Heart left ventricle (tissue), 16 donors: ENCODE measurements around the gene DMD. TPM values are rescaled to one million over a fixed set of nuclear protein-coding genes. Genes with fewer than 3 reads are reported as not detected.

ENCODE experiments used
- ATAC-seq, 4 donors: fragments of 200-7000 bp; cut with Tn5 transposase; one replicate each; pipeline ENCODE4 v1.9.1; 2020 to 2022; ENCODE audit warnings: moderate library complexity in 4 of 4, mild to moderate bottlenecking in 3 of 4, moderate number of reproducible peaks in 1 of 4
- DNase-seq, 5 donors: peaks; one replicate each; pipeline ENCODE4 v3.0.0-alpha.2; 2020
- H3K27ac ChIP-seq, 12 donors: fragments of 200-600 bp; sonication (generic) in 4 of 12; one replicate each; pipeline versions ENCODE4 v1.5.0 to v1.8.0; 2016 to 2022; ENCODE audit warnings: mild to moderate bottlenecking in 2 of 12
- H3K27me3 ChIP-seq, 9 donors: fragments of 200-600 bp; sonication (generic) in 2 of 9; one replicate each; pipeline versions ENCODE4 v1.5.1 to v1.8.0; 2016 to 2022; ENCODE audit warnings: mild to moderate bottlenecking in 3 of 9
- H3K36me3 ChIP-seq, 9 donors: fragments of 200-600 bp; sonication (generic) in 2 of 9; one replicate each; pipeline versions ENCODE4 v1.5.0 to v1.8.0; 2018 to 2022; ENCODE audit warnings: mild to moderate bottlenecking in 2 of 9
- H3K4me1 ChIP-seq, 12 donors: fragments of 200-600 bp; sonication (generic) in 4 of 12; one replicate each; pipeline versions ENCODE4 v1.5.0 to v1.8.0; 2016 to 2022; ENCODE audit warnings: mild to moderate bottlenecking in 3 of 12
- H3K4me3 ChIP-seq, 12 donors: fragments of 200-600 bp; sonication (generic) in 4 of 12; one replicate each; pipeline versions ENCODE4 v1.5.0 to v1.8.0; 2017 to 2022; ENCODE audit warnings: mild to moderate bottlenecking in 9 of 12, moderate library complexity in 4 of 12
- H3K9me3 ChIP-seq, 12 donors: fragments of 200-600 bp; sonication (generic) in 4 of 12; one replicate each; pipeline versions ENCODE4 v1.5.0 to v1.8.0; 2016 to 2022; ENCODE audit warnings: mild to moderate bottlenecking in 1 of 12
- CTCF ChIP-seq, 12 donors: fragments of 200-600 bp; sonication (generic) in 4 of 12; IDR thresholded peaks; one replicate each; pipeline versions ENCODE4 v1.5.0 to v1.8.0; 2018 to 2022; ENCODE audit warnings: antibody characterized with exemption in 12 of 12, mild to moderate bottlenecking in 5 of 12
- POLR2A ChIP-seq, 2 donors: fragments of 450-650 bp; IDR thresholded peaks; one replicate each; pipeline ENCODE4 v1.6.1; 2017; ENCODE audit warnings: antibody characterized with exemption in 2 of 2, mild to moderate bottlenecking in 2 of 2, moderate library complexity in 2 of 2
- WGBS, 4 donors: extraction: QIAGEN DNeasy Blood & Tissue Kit in 2 of 4; methylation state at CpG; one replicate each; pipeline versions ENCODE4 v1.1.5 to v1.1.7; 2013 to 2018; 5-methylcytosine and 5-hydroxymethylcytosine counted together
- intact Hi-C, 10 donors: fragments of 100-400 bp; cut with DNase I; formaldehyde crosslinking; loops; one replicate each; pipeline versions ENCODE4 v1.11.1 to v1.14.2; 2022
- polyA plus RNA-seq, 2 donors: library from polyadenylated mRNA; stranded (reverse); fragments of 200-250 nt; gene quantifications; one replicate each; pipeline ENCODE4 v1.2.3, GENCODE V29; 2013
- total RNA-seq, 9 donors: library from RNA; depleted of rRNA in 2 of 9; stranded (reverse); fragments of >200 nt in 2 of 9; fragmentation: NEBNext Ultra II Directional in 3 of 9; extraction: Animal tissue kit (Norgen Biotek cat#: 25700) in 3 of 9; gene quantifications; one replicate each; pipeline versions ENCODE4 v1.1.0 to v1.2.4, GENCODE V29; 2016 to 2023
- donor health status: ischemic (EF 13 %, LVEDD 7.1; RV severe dilation, severe dysfunction).
- donor health status: healthy with polysubstance abuse.
- donor health status: DM: no; HTN: yes; CAD: no.
- donor health status: DM: no; HTN: no; CAD: no.
- donor health status: ischemic (EF 25% LVEDD 6.9; RV normal size, moderate dysfunction).
- donor health status: ischemic (EF 25% LVEDD 5.7; RV mildly dilated, moderate dysfunction).
- donor health status: healthy.
- donor health status: DM: yes; HTN: yes; CAD: no.
- donor health status: ischemic (EF 35%, LVEDD 5.7; RV mildly dilated, moderate dysfunction).
- donor health status: nonischemic (EF 11% LVEDD 7.7; RV severe dilation, severe dysfunction).
- donor health status: DM: yes; HTN: yes; CAD: no.
- donor health status: PGD.
- donor health status: ischemic (EF 29% LVEDD 5.4; RV normal size, mild dysfunction).
- donor health status: nonischemic (EF 23%, LVEDD 6.1; RV moderate dilation, normal function).

DMD gene
- total and polyA plus RNA-seq, 11 donors = 34.7 to 236 (median 162) TPM

- no peak for ATAC-seq
- 54 to 78% (median 63%) methylated on average over 2 of the region's 2 CpGs for WGBS, 4 donors
- no peak for DNase-seq
- H3K36me3 ChIP-seq = no peaks in the 10 kb centered on the region
- TF ChIP-seq CTCF (IDR thresholded peaks at IDR 0.05) (no peak), POLR2A (IDR thresholded peaks at IDR 0.05) (no peak)
- no peaks in the 10 kb centered on the region for H3K9me3 ChIP-seq
- H3K4me1 ChIP-seq = peaks cover 0 to 21% (median 0%) of the 10 kb centered on the region in 12 donors
- intact Hi-C loops = no loop called here
- H3K4me3 ChIP-seq = no peak overlapping the region
- no peaks in the 10 kb centered on the region for H3K27me3 ChIP-seq
- peak overlapping the region in 10 of 12 donors; percentile 24 to 72 (median 46) for H3K27ac ChIP-seq
Observed at GRCh38 chrX:31337332-31337731, 1874.0 kb downstream of the DMD start.

- DNase-seq = no peak
- Histone ChIP-seq H3K27ac (peak overlapping the region in 1 of 12 donors; percentile 65), H3K27me3 (no peaks in the 10 kb centered on the region), H3K4me1 (peaks cover 0 to 21% (median 0%) of the 10 kb centered on the region in 12 donors), H3K36me3 (no peaks in the 10 kb centered on the region), H3K9me3 (no peaks in the 10 kb centered on the region), H3K4me3 (no peak overlapping the region)
- TF ChIP-seq CTCF (IDR thresholded peaks at IDR 0.05) = no peak
- no peak for TF ChIP-seq POLR2A (IDR thresholded peaks at IDR 0.05)
- 68 to 88% (median 83%) methylated on average over 2 of the region's 2 CpGs for WGBS, 4 donors
- intact Hi-C loops = no loop called here
- ATAC-seq = no peak
Observed at GRCh38 chrX:31336419-31336818, 1874.9 kb downstream of the DMD start.

- 86 to 95% (median 91%) methylated on average over 1 of the region's 1 CpG for WGBS, 4 donors
- intact Hi-C loops = no loop called here
- no peak for TF ChIP-seq POLR2A (IDR thresholded peaks at IDR 0.05)
Observed at GRCh38 chrX:31334997-31335396, 1876.4 kb downstream of the DMD start.

GRCh38 chrX:31333165-31333831 is 1878.1 kb downstream of the DMD start:
- Histone ChIP-seq H3K4me1 (peaks cover 0 to 12% (median under 1%) of the 10 kb centered on the region in 12 donors), H3K4me3 (no peak overlapping the region), H3K9me3 (no peaks in the 10 kb centered on the region), H3K27ac (peak overlapping the region in 6 of 12 donors; percentile 6 to 52 (median 24)), H3K27me3 (no peaks in the 10 kb centered on the region), H3K36me3 (no peaks in the 10 kb centered on the region)
- ATAC-seq (no peak), DNase-seq (no peak)
- TF ChIP-seq POLR2A (IDR thresholded peaks at IDR 0.05) (no peak), CTCF (IDR thresholded peaks at IDR 0.05) (no peak)
- intact Hi-C loops = no loop called here
- 28 to 35% (median 34%) methylated on average over 4 of the region's 4 CpGs for WGBS, 4 donors

More at GRCh38 chrX:31334997-31335396, 1876.4 kb downstream of the DMD start:
- Histone ChIP-seq H3K36me3 (no peaks in the 10 kb centered on the region), H3K27me3 (no peaks in the 10 kb centered on the region), H3K4me1 (peaks cover 0 to 21% (median 0%) of the 10 kb centered on the region in 12 donors), H3K4me3 (no peak overlapping the region), H3K27ac (no peak overlapping the region), H3K9me3 (no peaks in the 10 kb centered on the region)
- no peak for ATAC-seq
- DNase-seq = no peak
